ENCODE data around the gene TNFAIP8L2. TPM values are rescaled to one million over a fixed set of nuclear protein-coding genes. Genes with fewer than 3 reads are reported as not detected.
A peak's percentile ranks its signal among the peaks of the same experiment; 100 is the strongest.

The TNFAIP8L2 gene
- polyA plus RNA-seq, 1 donor, result 5.0 TPM

DNA sequence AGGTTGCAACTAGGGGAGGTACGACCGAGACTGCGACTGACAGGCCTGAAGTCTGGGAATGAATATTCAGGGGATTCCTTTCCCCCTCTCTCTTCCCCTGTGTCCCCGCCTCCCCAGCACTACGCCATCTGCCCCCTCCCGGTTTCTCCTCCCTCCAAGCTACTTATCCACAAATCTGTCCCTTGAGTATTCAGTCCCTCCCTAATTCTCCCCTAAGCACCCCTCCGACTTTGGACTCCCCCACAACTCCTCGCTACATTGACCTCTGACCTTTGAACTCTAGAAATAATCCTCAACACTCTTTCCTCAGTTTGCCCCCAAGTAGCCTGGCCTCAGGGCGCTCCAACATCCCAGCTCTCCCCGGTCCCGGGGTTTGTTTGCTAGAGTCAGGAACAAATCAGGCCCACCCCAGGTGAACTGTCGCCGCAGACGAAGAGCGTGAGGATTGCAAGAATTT lies 8.9 kb downstream of the TNFAIP8L2 start:
- Histone ChIP-seq H3K36me3 (ENCODE audit: control insufficient read depth, insufficient read depth, low read length) (peaks cover 24% of the 10 kb centered on the region), H3K27ac (ENCODE audit: low read length) (peak overlapping the region; percentile 87), H3K4me1 (ENCODE audit: control insufficient read depth, insufficient read depth, low read length) (peaks cover 15% of the 10 kb centered on the region), H3K9me3 (ENCODE audit: control insufficient read depth, low read depth, low read length) (no peaks in the 10 kb centered on the region), H3K27me3 (ENCODE audit: control insufficient read depth, insufficient read depth, low read length) (no peaks in the 10 kb centered on the region), H3K4me3 (ENCODE audit: low read length) (peak overlapping the region; percentile 96)
- WGBS (ENCODE audit: insufficient coverage, low lambda C conversion rate), result 0% methylated on average over 2 of the region's 15 CpGs
- no peak for DNase-seq

GRCh38 chr1:151165738-151166504 lies 9.5 kb downstream of the TNFAIP8L2 start, which contains the start of the genes LYSMD1 and SCNM1:
TSS of gene LYSMD1 (minus strand) at chr1:151165902. CDS start at chr1:151165258, 644 bp downstream.
TSS of gene SCNM1 (plus strand) at chr1:151166144. CDS start at chr1:151166153, 9 bp downstream.
- peak within 1 kb of the TSS; percentile 96 for H3K4me3 ChIP-seq (ENCODE audit: low read length)
- no peaks in the 10 kb centered on the region for H3K9me3 ChIP-seq (ENCODE audit: control insufficient read depth, low read depth, low read length)
- 0% methylated on average over 1 of the region's 38 CpGs for WGBS (ENCODE audit: insufficient coverage, low lambda C conversion rate)
- H3K27ac ChIP-seq (ENCODE audit: low read length), result peak within 1 kb of the TSS; percentile 87
- peaks cover 23% of the 10 kb centered on the region for H3K36me3 ChIP-seq (ENCODE audit: control insufficient read depth, insufficient read depth, low read length)
- H3K27me3 ChIP-seq (ENCODE audit: control insufficient read depth, insufficient read depth, low read length), result no peaks in the 10 kb centered on the region
- peak; percentile 98 to 99 for DNase-seq
- H3K4me1 ChIP-seq (ENCODE audit: control insufficient read depth, insufficient read depth, low read length), result peaks cover 15% of the 10 kb centered on the region

GRCh38 chr1:151166505-151166956 lies 10.1 kb downstream of the TNFAIP8L2 start:
- Histone ChIP-seq H3K4me3 (ENCODE audit: low read length) (peak overlapping the region; percentile 96), H3K27me3 (ENCODE audit: control insufficient read depth, insufficient read depth, low read length) (no peaks in the 10 kb centered on the region), H3K27ac (ENCODE audit: low read length) (peak overlapping the region; percentile 87), H3K36me3 (ENCODE audit: control insufficient read depth, insufficient read depth, low read length) (peaks cover 21% of the 10 kb centered on the region), H3K9me3 (ENCODE audit: control insufficient read depth, low read depth, low read length) (no peaks in the 10 kb centered on the region), H3K4me1 (ENCODE audit: control insufficient read depth, insufficient read depth, low read length) (peaks cover 15% of the 10 kb centered on the region)
- WGBS (ENCODE audit: insufficient coverage, low lambda C conversion rate), result no CpG with 5 or more reads among the region's 15 CpGs
- no peak for DNase-seq

- Histone ChIP-seq H3K4me3 (ENCODE audit: low read length) (no peak overlapping the region), H3K27ac (ENCODE audit: low read length) (no peak overlapping the region), H3K9me3 (ENCODE audit: control insufficient read depth, low read depth, low read length) (no peaks in the 10 kb centered on the region), H3K4me1 (ENCODE audit: control insufficient read depth, insufficient read depth, low read length) (peaks cover 15% of the 10 kb centered on the region), H3K27me3 (ENCODE audit: control insufficient read depth, insufficient read depth, low read length) (no peaks in the 10 kb centered on the region), H3K36me3 (ENCODE audit: control insufficient read depth, insufficient read depth, low read length) (peaks cover 19% of the 10 kb centered on the region)
- 100% methylated on average over 1 of the region's 6 CpGs for WGBS (ENCODE audit: insufficient coverage, low lambda C conversion rate)
- DNase-seq, result no peak
Observed at GRCh38 chr1:151167116-151167515, 10.7 kb downstream of the TNFAIP8L2 start.

DNA sequence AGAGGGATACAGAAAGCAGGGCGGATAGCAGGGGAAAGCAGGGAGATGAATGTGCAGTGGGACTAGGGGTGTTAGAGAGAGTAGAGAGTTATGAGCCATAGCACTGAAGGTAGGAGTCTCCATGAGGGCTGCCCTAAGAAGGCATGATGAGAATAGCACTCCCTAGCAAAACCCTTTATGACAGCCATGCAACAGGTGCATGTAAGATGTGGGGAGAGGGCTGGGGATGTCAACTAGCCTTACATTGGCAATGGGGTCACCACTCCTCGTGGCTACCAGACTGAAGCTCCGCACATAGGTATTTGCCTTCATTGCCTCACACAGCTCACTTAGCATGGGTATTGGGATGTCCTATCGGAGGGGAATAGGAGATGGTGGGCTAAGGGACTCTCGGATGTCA lies 14.7 kb downstream of the TNFAIP8L2 start:
- Histone ChIP-seq H3K9me3 (ENCODE audit: control insufficient read depth, low read depth, low read length) (no peaks in the 10 kb centered on the region), H3K27me3 (ENCODE audit: control insufficient read depth, insufficient read depth, low read length) (no peaks in the 10 kb centered on the region), H3K27ac (ENCODE audit: low read length) (no peak overlapping the region), H3K36me3 (ENCODE audit: control insufficient read depth, insufficient read depth, low read length) (peaks cover 47% of the 10 kb centered on the region), H3K4me3 (ENCODE audit: low read length) (no peak overlapping the region), H3K4me1 (ENCODE audit: control insufficient read depth, insufficient read depth, low read length) (peaks cover 5% of the 10 kb centered on the region)
- no CpG with 5 or more reads among the region's 5 CpGs for WGBS (ENCODE audit: insufficient coverage, low lambda C conversion rate)
- no peak for DNase-seq

GRCh38 chr1:151175041-151175741 lies 18.7 kb downstream of the TNFAIP8L2 start:
- no peaks in the 10 kb centered on the region for H3K4me1 ChIP-seq (ENCODE audit: control insufficient read depth, insufficient read depth, low read length)
- no peak overlapping the region for H3K27ac ChIP-seq (ENCODE audit: low read length)
- no peak for DNase-seq
- no peak overlapping the region for H3K4me3 ChIP-seq (ENCODE audit: low read length)
- peaks cover 68% of the 10 kb centered on the region for H3K36me3 ChIP-seq (ENCODE audit: control insufficient read depth, insufficient read depth, low read length)
- WGBS (ENCODE audit: insufficient coverage, low lambda C conversion rate), result no CpG with 5 or more reads among the region's 6 CpGs
- no peaks in the 10 kb centered on the region for H3K9me3 ChIP-seq (ENCODE audit: control insufficient read depth, low read depth, low read length)
- no peaks in the 10 kb centered on the region for H3K27me3 ChIP-seq (ENCODE audit: control insufficient read depth, insufficient read depth, low read length)

GRCh38 chr1:151175863-151176262 lies 19.4 kb downstream of the TNFAIP8L2 start, which contains the start of gene TMOD4:
TSS of gene TMOD4 (minus strand) at chr1:151175981. CDS start at chr1:151174875, 1,106 bp downstream.
- Histone ChIP-seq H3K4me3 (ENCODE audit: low read length) (no peak within 1 kb of the TSS), H3K27ac (ENCODE audit: low read length) (no peak within 1 kb of the TSS), H3K9me3 (ENCODE audit: control insufficient read depth, low read depth, low read length) (no peaks in the 10 kb centered on the region), H3K27me3 (ENCODE audit: control insufficient read depth, insufficient read depth, low read length) (no peaks in the 10 kb centered on the region), H3K36me3 (ENCODE audit: control insufficient read depth, insufficient read depth, low read length) (peaks cover 70% of the 10 kb centered on the region), H3K4me1 (ENCODE audit: control insufficient read depth, insufficient read depth, low read length) (no peaks in the 10 kb centered on the region)
- DNase-seq, result no peak
- no CpG with 5 or more reads among the region's 4 CpGs for WGBS (ENCODE audit: insufficient coverage, low lambda C conversion rate)

DNA sequence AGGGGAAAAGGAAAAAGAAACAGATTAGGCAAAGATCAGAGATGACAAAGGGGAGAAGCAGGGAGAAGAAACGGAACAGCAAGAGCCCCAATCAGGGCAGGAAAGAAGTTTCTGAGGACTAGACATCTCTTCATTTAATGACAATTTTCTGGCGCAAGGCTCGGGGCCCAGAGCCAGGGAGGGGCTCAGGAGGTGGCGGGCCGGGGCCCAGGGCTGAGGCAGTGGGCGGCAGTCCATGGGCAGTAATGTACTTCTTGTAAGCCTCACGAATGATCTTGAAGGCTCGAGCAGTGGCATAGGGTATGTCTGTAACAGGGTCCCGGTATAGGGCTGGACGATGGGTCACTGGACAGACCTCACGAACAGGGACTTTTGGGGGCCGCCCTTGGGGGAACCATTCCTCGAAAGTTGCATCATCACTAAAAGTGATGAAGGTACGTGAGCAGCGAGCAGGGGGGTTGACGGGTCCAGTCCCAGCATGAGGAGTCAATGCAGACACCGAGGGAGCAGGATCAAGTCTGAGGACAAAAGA lies 20.1 kb downstream of the TNFAIP8L2 start:
- H3K27ac ChIP-seq (ENCODE audit: low read length), result no peak overlapping the region
- no peaks in the 10 kb centered on the region for H3K4me1 ChIP-seq (ENCODE audit: control insufficient read depth, insufficient read depth, low read length)
- DNase-seq, result no peak
- no peaks in the 10 kb centered on the region for H3K27me3 ChIP-seq (ENCODE audit: control insufficient read depth, insufficient read depth, low read length)
- peaks cover 73% of the 10 kb centered on the region for H3K36me3 ChIP-seq (ENCODE audit: control insufficient read depth, insufficient read depth, low read length)
- no peaks in the 10 kb centered on the region for H3K9me3 ChIP-seq (ENCODE audit: control insufficient read depth, low read depth, low read length)
- H3K4me3 ChIP-seq (ENCODE audit: low read length), result no peak overlapping the region
- WGBS (ENCODE audit: insufficient coverage, low lambda C conversion rate), result 97% methylated on average over 5 of the region's 17 CpGs

DNA sequence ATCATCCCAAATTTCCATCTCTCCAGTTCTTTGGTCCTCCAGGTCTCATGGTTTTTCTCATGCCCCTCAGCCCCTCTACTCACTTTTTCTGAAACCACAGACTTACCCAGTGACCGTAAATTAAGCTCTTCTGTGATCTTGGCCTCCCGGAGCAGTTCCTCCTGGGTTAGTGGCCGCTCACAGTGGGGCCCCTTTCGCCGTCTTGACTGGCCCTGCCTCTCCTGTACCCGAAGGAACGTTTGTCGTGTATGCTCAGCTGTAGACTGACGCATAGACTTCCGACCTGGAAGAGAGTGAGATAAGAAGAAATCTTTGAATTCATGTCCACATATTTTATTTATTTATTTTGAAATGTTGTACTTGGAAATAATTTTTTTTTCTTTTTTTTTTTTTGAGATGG lies 27.8 kb downstream of the TNFAIP8L2 start:
- Histone ChIP-seq H3K27me3 (ENCODE audit: control insufficient read depth, insufficient read depth, low read length) (no peaks in the 10 kb centered on the region), H3K9me3 (ENCODE audit: control insufficient read depth, low read depth, low read length) (no peaks in the 10 kb centered on the region), H3K4me3 (ENCODE audit: low read length) (no peak overlapping the region), H3K4me1 (ENCODE audit: control insufficient read depth, insufficient read depth, low read length) (peaks cover 4% of the 10 kb centered on the region), H3K36me3 (ENCODE audit: control insufficient read depth, insufficient read depth, low read length) (peaks cover 51% of the 10 kb centered on the region), H3K27ac (ENCODE audit: low read length) (no peak overlapping the region)
- WGBS (ENCODE audit: insufficient coverage, low lambda C conversion rate), result no CpG with 5 or more reads among the region's 10 CpGs
- DNase-seq, result no peak

DNA sequence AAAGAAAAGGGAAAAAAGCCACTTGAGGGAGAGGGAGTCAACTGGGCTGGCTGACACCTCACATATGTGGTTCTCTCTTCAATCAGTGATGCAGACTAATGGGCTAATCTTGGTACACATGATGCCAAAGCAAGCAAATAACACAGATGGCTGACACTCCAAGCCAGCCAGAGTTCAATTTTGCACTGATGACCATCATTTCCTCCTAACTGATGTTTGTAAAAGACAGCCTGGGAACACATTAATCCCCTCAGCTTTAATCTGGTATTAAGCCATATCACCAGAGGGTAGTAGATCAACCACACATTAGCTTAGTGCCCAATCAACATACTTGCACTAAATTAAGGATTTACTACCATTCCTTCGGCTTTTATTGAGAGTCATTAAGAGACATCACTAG lies 30.8 kb downstream of the TNFAIP8L2 start:
- H3K27ac ChIP-seq (ENCODE audit: low read length), result no peak overlapping the region
- H3K4me1 ChIP-seq (ENCODE audit: control insufficient read depth, insufficient read depth, low read length), result peaks cover 4% of the 10 kb centered on the region
- H3K27me3 ChIP-seq (ENCODE audit: control insufficient read depth, insufficient read depth, low read length), result no peaks in the 10 kb centered on the region
- no peaks in the 10 kb centered on the region for H3K9me3 ChIP-seq (ENCODE audit: control insufficient read depth, low read depth, low read length)
- DNase-seq, result no peak
- no CpG with 5 or more reads among the region's 1 CpG for WGBS (ENCODE audit: insufficient coverage, low lambda C conversion rate)
- H3K4me3 ChIP-seq (ENCODE audit: low read length), result no peak overlapping the region
- H3K36me3 ChIP-seq (ENCODE audit: control insufficient read depth, insufficient read depth, low read length), result peaks cover 30% of the 10 kb centered on the region

All from large intestine (tissue), 3 donors.